Astrocyte of the cerebellum (primary cell): ENCODE data around the gene TRAPPC2L.

ENCODE experiments used
- DNase-seq: peaks from one replicate; pipeline ENCODE4 v3.0.0-alpha.2; 2011; ENCODE audit warnings: low read depth
- H3K4me3 ChIP-seq: 2 replicates; pipeline ENCODE4 v1.5.1; 2011; ENCODE audit warnings: mild to moderate bottlenecking, low read depth, low read length, moderate library complexity
- CTCF ChIP-seq: IDR thresholded peaks from 2 replicates; pipeline ENCODE4 v1.5.1; 2012; ENCODE audit warnings: low read length, low read depth, moderate library complexity, mild to moderate bottlenecking; ENCODE audit errors: missing control alignments
- in situ Hi-C: cut with HindIII; loops from 2 replicates; pipeline ENCODE4 v1.10.0; 2017; ENCODE audit warnings: low sequenced_read_pairs

TRAPPC2L gene

GRCh38 chr16:88907768-88908167 lies 50.8 kb downstream of the TRAPPC2L start:
- in situ Hi-C loops, result no loop called here
- TF ChIP-seq CTCF, result no peak
- DNase-seq, result no peak
- no peak overlapping the region for H3K4me3 ChIP-seq

GRCh38 chr16:88908307-88908706 lies 51.4 kb downstream of the TRAPPC2L start:
- no peak overlapping the region for H3K4me3 ChIP-seq
- no peak for TF ChIP-seq CTCF
- DNase-seq, result no peak
- in situ Hi-C loops, result no loop called here

- no peak for TF ChIP-seq CTCF
- DNase-seq, result no peak
- no peak overlapping the region for H3K4me3 ChIP-seq
- in situ Hi-C loops, result no loop called here
Measured at GRCh38 chr16:88909431-88910210, 52.7 kb downstream of the TRAPPC2L start.

- in situ Hi-C loops, result no loop called here
- no peak overlapping the region for H3K4me3 ChIP-seq
- DNase-seq, result no peak
- no peak for TF ChIP-seq CTCF
Measured at GRCh38 chr16:88910284-88911135, 53.6 kb downstream of the TRAPPC2L start.

GRCh38 chr16:88911136-88911945 lies 54.4 kb downstream of the TRAPPC2L start:
- in situ Hi-C loops, result no loop called here
- no peak overlapping the region for H3K4me3 ChIP-seq
- DNase-seq, result no peak
- TF ChIP-seq CTCF, result no peak

- TF ChIP-seq CTCF, result no peak
Measured at GRCh38 chr16:88911946-88912310, 55.0 kb downstream of the TRAPPC2L start.

More at GRCh38 chr16:88911946-88912310, 55.0 kb downstream of the TRAPPC2L start:
- in situ Hi-C loops, result no loop called here
- no peak overlapping the region for H3K4me3 ChIP-seq
- DNase-seq, result no peak
